ENCODE data around the gene GBF1. TPM values are rescaled to one million over a fixed set of nuclear protein-coding genes. Genes with fewer than 3 reads are reported as not detected.
A peak's percentile ranks its signal among the peaks of the same experiment; 100 is the strongest.

The GBF1 gene
- total and polyA plus RNA-seq, 2 of the 13 experiments (the other 11 are each of a cell fraction or from before 2014, with no cell fraction given) = 17.1 to 21.9 TPM

- peak; percentile 95 for TF ChIP-seq NFAT5 (CRISPR knock-in tag; IDR thresholded peaks at IDR 0.05)
- TF ChIP-seq SKIL (CRISPR knock-in tag; IDR thresholded peaks at IDR 0.05; ENCODE audit: borderline replicate concordance) = no peak
- TF ChIP-seq EP300 (IDR thresholded peaks at IDR 0.05; ENCODE audit: low read depth in 2 of 2, low read length in 2 of 2) = no peak
- TF ChIP-seq EP300 (CRISPR knock-in tag; IDR thresholded peaks at IDR 0.05; ENCODE audit: borderline replicate concordance) = no peak
- TF ChIP-seq ZNF276 (CRISPR knock-in tag; IDR thresholded peaks at IDR 0.05; ENCODE audit: low read depth) = peak; percentile 92
- peak; percentile 76 for TF ChIP-seq ARID2 (CRISPR knock-in tag; IDR thresholded peaks at IDR 0.05; ENCODE audit: borderline replicate concordance)
- no peak for TF ChIP-seq ATF7 (IDR thresholded peaks at IDR 0.05)
- TF ChIP-seq ATF7 (CRISPR knock-in tag; IDR thresholded peaks at IDR 0.05) = peak; percentile 75
- no peak for TF ChIP-seq NFIB (CRISPR knock-in tag; IDR thresholded peaks at IDR 0.05; ENCODE audit: borderline replicate concordance)
- peak; percentile 98 for TF ChIP-seq ZNF274 (CRISPR knock-in tag; IDR thresholded peaks at IDR 0.05)
- TF ChIP-seq HMG20B (CRISPR knock-in tag; conservative IDR thresholded peaks at IDR 0.05) = no peak
- TF ChIP-seq ELF3 (CRISPR knock-in tag; IDR thresholded peaks at IDR 0.05) = peak; percentile 66; the same call in 1 of the 2 replicates
- peak; percentile 66; the same call in 1 of the 2 replicates for TF ChIP-seq ZSCAN20 (CRISPR knock-in tag; IDR thresholded peaks at IDR 0.05; ENCODE audit: borderline replicate concordance)
- TF ChIP-seq ZSCAN29 (CRISPR knock-in tag; conservative IDR thresholded peaks at IDR 0.05) = 0 out of 2 replicates have a peak, but pooled peaks have one; percentile 48
- TF ChIP-seq IRF2 (CRISPR knock-in tag; IDR thresholded peaks at IDR 0.05) = peak; percentile 47; the same call in 1 of the 2 replicates
- TF ChIP-seq CREM (IDR thresholded peaks at IDR 0.05) = no peak; the same call in 1 of the 2 replicates
- TF ChIP-seq CREM (CRISPR knock-in tag; IDR thresholded peaks at IDR 0.05) = no peak
- TF ChIP-seq HDAC2 (CRISPR knock-in tag; IDR thresholded peaks at IDR 0.05) = peak; percentile 62
- TF ChIP-seq MEF2D (CRISPR knock-in tag; IDR thresholded peaks at IDR 0.05) = peak; percentile 84; the same call in 1 of the 2 replicates
- TF ChIP-seq ASH2L (IDR thresholded peaks at IDR 0.05; ENCODE audit: insufficient read length, low read depth, low read length) = peak; percentile 50
- peak; percentile 90 for TF ChIP-seq REPIN1 (CRISPR knock-in tag; IDR thresholded peaks at IDR 0.05; ENCODE audit: borderline replicate concordance, low read depth)
Measured at GRCh38 chr10:102225646-102226541, 19.4 kb upstream of the GBF1 start, which contains the start of gene ELOVL3 (continued).
